ENCODE results near the gene ATP10A.

The ATP10A gene

DNA sequence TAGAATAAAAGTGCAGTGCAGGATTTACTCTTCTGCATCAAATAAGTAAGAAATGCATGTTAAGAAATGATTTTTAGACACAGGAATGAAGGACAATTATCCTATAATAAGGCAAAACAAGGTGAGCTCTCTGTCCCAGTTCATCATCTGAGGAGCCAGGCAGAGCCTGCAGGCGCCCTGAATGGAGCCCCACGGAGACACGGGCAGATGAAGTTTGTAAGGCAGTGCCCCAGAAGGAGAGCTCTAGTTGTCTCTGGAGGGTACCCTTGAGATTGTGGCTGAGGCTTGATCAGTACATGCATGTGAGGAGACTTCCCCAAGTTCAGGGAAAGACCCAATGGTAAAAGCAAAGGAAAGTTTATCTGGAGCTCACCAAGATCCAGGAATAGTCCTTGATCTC, 50.3 kb downstream of the ATP10A start:
- TF ChIP-seq, protein P1, sequence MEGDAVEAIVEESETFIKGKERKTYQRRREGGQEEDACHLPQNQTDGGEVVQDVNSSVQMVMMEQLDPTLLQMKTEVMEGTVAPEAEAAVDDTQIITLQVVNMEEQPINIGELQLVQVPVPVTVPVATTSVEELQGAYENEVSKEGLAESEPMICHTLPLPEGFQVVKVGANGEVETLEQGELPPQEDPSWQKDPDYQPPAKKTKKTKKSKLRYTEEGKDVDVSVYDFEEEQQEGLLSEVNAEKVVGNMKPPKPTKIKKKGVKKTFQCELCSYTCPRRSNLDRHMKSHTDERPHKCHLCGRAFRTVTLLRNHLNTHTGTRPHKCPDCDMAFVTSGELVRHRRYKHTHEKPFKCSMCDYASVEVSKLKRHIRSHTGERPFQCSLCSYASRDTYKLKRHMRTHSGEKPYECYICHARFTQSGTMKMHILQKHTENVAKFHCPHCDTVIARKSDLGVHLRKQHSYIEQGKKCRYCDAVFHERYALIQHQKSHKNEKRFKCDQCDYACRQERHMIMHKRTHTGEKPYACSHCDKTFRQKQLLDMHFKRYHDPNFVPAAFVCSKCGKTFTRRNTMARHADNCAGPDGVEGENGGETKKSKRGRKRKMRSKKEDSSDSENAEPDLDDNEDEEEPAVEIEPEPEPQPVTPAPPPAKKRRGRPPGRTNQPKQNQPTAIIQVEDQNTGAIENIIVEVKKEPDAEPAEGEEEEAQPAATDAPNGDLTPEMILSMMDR (conservative IDR thresholded peaks at IDR 0.05; ENCODE audit: control insufficient read depth, insufficient read depth, low read depth, low read length) = no peak
- no peak for DNase-seq (ENCODE audit: low read depth)
- no peak overlapping the region for H3K4me3 ChIP-seq (ENCODE audit: control insufficient read depth, low read depth, low read length)

DNA sequence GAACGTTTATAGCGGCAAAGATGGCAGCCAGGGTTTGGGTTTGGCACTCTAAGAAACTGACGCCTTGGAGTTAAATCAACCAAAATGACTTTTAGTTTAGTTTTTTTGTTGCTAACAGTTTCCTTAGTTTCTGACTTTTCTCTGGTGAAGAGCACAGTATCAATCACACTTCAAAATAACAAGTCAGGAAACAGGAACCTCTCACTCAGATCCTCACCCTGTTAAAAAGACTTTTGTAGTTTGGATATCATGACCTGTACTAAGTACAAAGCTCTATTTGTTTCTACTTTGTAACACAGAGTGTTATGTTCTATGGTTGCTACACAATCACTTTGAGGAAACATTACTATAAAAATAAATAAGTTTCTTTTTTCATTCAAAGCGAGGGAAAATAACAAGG, 51.1 kb downstream of the ATP10A start:
- no peak overlapping the region for H3K4me3 ChIP-seq (ENCODE audit: control insufficient read depth, low read depth, low read length)
- no peak for DNase-seq (ENCODE audit: low read depth)
- TF ChIP-seq, protein P1 (conservative IDR thresholded peaks at IDR 0.05; ENCODE audit: control insufficient read depth, insufficient read depth, low read depth, low read length) = no peak

DNA sequence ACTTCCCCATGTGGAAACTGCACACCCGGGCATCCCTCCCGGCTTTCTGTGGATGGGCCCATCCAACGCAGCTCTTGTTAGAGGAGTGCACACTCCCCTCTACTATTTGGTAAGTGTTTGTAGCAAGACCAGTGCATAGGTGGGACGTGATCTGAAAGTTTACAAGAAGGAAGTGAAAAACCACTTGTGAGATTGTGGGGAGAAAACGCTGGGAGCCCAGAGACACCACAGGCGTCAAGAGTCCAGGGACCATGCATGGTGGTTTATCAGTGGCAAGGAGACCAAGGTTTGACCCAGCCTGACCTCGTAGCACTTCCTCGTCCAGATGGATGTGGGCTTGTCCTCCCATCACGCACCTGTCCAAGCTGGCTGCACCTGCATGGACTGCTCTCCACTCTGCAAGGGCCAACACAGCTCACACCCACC, 51.6 kb downstream of the ATP10A start:
- TF ChIP-seq, protein P1 (conservative IDR thresholded peaks at IDR 0.05; ENCODE audit: control insufficient read depth, insufficient read depth, low read depth, low read length) = no peak
- H3K4me3 ChIP-seq (ENCODE audit: control insufficient read depth, low read depth, low read length) = no peak overlapping the region
- no peak for DNase-seq (ENCODE audit: low read depth)

DNA sequence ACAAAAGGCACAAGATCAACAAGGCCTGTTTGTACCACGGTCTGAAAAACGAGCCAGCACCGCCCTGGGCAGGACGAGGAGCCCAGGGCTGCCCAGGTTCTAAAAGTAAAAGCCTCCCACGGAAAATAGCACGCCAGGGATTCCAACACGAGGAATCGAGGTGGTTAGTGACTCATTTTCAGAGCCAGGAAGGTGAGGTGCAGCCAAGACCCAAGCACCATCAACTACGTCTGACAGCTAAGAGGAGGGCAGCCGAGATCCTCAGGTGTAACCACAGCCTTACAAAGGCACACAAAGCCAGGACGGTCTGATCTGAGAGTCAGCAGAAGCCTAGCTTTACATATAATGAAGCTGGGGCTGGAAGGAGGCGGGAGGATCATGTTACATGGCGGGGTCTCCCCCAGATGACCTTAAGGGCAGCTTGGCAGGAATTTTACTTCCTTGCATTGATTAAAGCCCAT, 52.5 kb downstream of the ATP10A start:
- H3K4me3 ChIP-seq (ENCODE audit: control insufficient read depth, low read depth, low read length) = no peak overlapping the region
- TF ChIP-seq, protein P1 (conservative IDR thresholded peaks at IDR 0.05; ENCODE audit: control insufficient read depth, insufficient read depth, low read depth, low read length) = no peak
- DNase-seq (ENCODE audit: low read depth) = no peak

DNA sequence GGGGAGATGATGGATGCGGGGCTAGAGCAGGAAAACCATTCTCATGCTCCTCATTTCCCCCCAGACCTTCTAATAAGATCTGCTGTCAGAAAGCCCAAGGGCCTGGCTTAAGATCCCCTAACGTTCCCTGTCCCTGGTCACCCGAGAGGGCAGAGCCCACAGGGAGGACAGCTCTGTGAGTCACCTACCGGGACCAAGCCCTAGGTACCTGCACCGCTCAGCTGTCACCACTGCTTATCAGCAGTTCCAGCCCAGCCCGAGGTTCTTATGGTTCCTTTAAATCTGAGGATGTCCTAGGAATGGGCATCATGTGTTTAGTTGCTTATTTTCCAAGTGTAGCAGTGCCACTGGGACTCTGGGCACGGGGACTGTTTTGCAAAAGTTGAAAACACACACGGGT, 53.0 kb downstream of the ATP10A start:
- no peak overlapping the region for H3K4me3 ChIP-seq (ENCODE audit: control insufficient read depth, low read depth, low read length)
- DNase-seq (ENCODE audit: low read depth) = no peak
- TF ChIP-seq, protein P1 (conservative IDR thresholded peaks at IDR 0.05; ENCODE audit: control insufficient read depth, insufficient read depth, low read depth, low read length) = no peak

DNA sequence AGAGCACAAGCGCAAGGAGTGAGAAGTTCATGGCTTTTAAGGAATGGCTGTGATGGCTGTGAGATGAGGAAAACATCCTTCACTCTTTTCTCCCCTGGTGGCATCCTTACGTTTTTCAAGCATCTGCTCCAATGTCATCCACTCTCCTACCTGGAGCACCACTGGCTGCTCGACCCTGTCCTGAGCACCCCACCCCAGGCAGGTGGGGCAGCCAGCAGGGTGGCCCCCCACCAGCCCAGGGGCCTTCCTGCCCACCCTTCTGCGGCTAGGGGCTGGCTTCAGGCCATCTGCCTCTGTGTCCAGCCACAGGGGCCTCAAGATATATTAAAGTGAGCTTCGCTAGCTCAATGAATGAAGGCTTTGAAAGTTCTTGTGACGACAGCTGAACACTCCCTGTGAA, 56.1 kb downstream of the ATP10A start:
- no peak for DNase-seq (ENCODE audit: low read depth)
- TF ChIP-seq, protein P1 (conservative IDR thresholded peaks at IDR 0.05; ENCODE audit: control insufficient read depth, insufficient read depth, low read depth, low read length) = no peak
- no peak overlapping the region for H3K4me3 ChIP-seq (ENCODE audit: control insufficient read depth, low read depth, low read length)

DNA sequence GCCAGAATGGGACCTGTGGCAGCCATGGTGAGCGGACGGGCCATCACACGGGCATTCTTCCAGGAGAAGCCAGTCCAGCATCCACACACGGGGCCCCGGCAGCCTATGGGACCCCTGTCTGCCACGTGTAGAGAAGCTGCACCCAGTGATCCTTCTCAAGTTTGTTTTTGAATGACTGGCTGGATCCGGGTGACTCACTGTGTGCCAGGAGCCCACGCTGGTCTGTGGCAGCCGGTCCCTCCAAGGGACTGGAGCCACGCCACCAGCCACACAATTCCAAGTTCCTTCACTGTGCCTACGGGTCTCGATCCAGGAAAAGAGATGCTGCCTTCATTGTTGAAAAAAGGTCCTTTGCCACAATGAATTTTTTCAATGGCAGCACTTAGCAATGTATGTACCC, 58.1 kb downstream of the ATP10A start:
- TF ChIP-seq, protein P1 (conservative IDR thresholded peaks at IDR 0.05; ENCODE audit: control insufficient read depth, insufficient read depth, low read depth, low read length) = no peak
- DNase-seq (ENCODE audit: low read depth) = peak; percentile 15
- no peak overlapping the region for H3K4me3 ChIP-seq (ENCODE audit: control insufficient read depth, low read depth, low read length)

Data from fibroblast of mammary gland (primary cell).